Ureter (tissue), 1 donor: ENCODE results near the gene SLC25A21. TPM values are rescaled to one million over a fixed set of nuclear protein-coding genes. Genes with fewer than 3 reads are reported as not detected.
"Not testable (repeated sequence)": the region's sequence is repeated elsewhere in the genome, so short reads cannot be mapped to it uniquely, and the experiment has no call there.

Experiments
- DNase-seq: peaks from one replicate; pipeline ENCODE4 v3.0.0-alpha.2; 2020; ENCODE audit warnings: low spot score
- total RNA-seq: library from RNA; stranded (reverse); gene quantifications from one replicate; pipeline ENCODE4 v1.2.4, GENCODE V29; 2023
- donor health status: DM: yes; HTN: yes; CAD: no.

SLC25A21 gene
- total RNA-seq, 1 donor from 2014 or later = 2.2 TPM

- no peak for DNase-seq
These were observed 458.3 kb downstream of the SLC25A21 start for GRCh38 chr14:36713960-36714703.

- no peak for DNase-seq
These were observed 464.8 kb downstream of the SLC25A21 start for GRCh38 chr14:36707570-36707969.

- DNase-seq = no peak
These were observed 469.9 kb downstream of the SLC25A21 start for GRCh38 chr14:36702474-36702873.

GRCh38 chr14:36701132-36701531 lies 471.3 kb downstream of the SLC25A21 start:
- no peak for DNase-seq

- no peak for DNase-seq
These were observed 471.8 kb downstream of the SLC25A21 start for GRCh38 chr14:36700651-36701050.

- DNase-seq = not testable (repeated sequence)
These were observed 473.0 kb downstream of the SLC25A21 start for GRCh38 chr14:36699420-36699819.

- DNase-seq = no peak
These were observed 481.9 kb downstream of the SLC25A21 start for GRCh38 chr14:36690311-36691040.

- no peak for DNase-seq
These were observed 487.5 kb downstream of the SLC25A21 start for GRCh38 chr14:36684946-36685345.

- DNase-seq = no peak
These were observed 489.2 kb downstream of the SLC25A21 start for GRCh38 chr14:36683083-36683724.

GRCh38 chr14:36682338-36682737 lies 490.1 kb downstream of the SLC25A21 start:
- DNase-seq = no peak

GRCh38 chr14:36676236-36676635 lies 496.2 kb downstream of the SLC25A21 start:
- no peak for DNase-seq

GRCh38 chr14:36675581-36675980 lies 496.8 kb downstream of the SLC25A21 start:
- DNase-seq = no peak

- DNase-seq = no peak
These were observed 497.7 kb downstream of the SLC25A21 start for GRCh38 chr14:36674659-36675058.

- DNase-seq = no peak
These were observed 500.3 kb downstream of the SLC25A21 start for GRCh38 chr14:36672095-36672494.

- DNase-seq = no peak
These were observed 501.3 kb downstream of the SLC25A21 start for GRCh38 chr14:36671149-36671548.

GRCh38 chr14:36667679-36668078 lies 504.7 kb downstream of the SLC25A21 start:
- no peak for DNase-seq

GRCh38 chr14:36666416-36667206 lies 505.8 kb downstream of the SLC25A21 start:
- no peak for DNase-seq

- no peak for DNase-seq
These were observed 506.5 kb downstream of the SLC25A21 start for GRCh38 chr14:36665887-36666415.

GRCh38 chr14:36664322-36665193 lies 507.8 kb downstream of the SLC25A21 start:
- DNase-seq = no peak
